Retina (tissue), 1 donor: Measurements from ENCODE around the gene C4B.
"Not testable (repeated sequence)": the region's sequence is repeated elsewhere in the genome, so short reads cannot be mapped to it uniquely, and the experiment has no call there.

Experiments used
- DNase-seq: peaks from one replicate; pipeline ENCODE4 v3.0.0-alpha.2; 2016

The C4B gene

DNA sequence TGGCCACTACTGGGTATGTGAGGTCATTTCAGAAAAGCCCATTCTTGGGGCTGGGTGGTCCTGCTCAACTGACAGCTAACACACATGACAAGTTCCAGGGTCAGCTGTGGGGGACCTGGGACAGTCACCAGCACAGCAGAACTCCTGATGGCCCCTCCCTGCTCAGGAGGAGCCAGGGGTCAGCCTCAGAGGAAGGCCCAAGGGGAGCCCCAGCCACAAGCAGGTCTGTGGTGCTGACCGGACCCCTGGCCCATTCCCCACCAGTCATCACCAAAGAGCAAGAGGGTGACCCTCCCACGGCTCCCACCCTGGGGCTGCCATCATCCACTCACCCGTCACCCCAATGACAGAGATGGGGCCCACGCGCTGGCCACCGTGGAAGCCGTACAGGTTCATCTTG lies 41.7 kb downstream of the C4B start:
- DNase-seq, result no peak

DNA sequence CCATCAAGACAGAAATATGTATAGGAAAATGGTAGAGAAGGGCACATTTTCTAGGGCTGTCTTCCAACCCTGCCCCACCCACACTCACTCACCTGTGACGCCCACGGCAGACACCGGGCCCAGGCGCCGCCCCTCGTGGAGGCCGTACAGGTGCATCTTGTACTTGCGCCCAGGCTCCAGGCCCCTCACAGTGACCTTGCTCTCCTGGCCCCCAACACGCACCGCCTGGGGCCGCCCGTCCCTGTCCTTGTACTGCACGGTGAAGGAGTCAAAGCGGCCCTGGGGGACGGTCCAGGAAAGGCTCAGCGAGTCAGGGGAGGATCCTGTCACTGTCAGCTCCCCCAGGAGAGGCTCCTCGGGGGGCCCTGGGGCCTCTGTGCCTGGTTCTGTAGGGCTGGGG lies 43.4 kb downstream of the C4B start:
- DNase-seq, result no peak

GRCh38 chr6:32058511-32058963 lies 43.9 kb downstream of the C4B start:
- DNase-seq, result no peak

DNA sequence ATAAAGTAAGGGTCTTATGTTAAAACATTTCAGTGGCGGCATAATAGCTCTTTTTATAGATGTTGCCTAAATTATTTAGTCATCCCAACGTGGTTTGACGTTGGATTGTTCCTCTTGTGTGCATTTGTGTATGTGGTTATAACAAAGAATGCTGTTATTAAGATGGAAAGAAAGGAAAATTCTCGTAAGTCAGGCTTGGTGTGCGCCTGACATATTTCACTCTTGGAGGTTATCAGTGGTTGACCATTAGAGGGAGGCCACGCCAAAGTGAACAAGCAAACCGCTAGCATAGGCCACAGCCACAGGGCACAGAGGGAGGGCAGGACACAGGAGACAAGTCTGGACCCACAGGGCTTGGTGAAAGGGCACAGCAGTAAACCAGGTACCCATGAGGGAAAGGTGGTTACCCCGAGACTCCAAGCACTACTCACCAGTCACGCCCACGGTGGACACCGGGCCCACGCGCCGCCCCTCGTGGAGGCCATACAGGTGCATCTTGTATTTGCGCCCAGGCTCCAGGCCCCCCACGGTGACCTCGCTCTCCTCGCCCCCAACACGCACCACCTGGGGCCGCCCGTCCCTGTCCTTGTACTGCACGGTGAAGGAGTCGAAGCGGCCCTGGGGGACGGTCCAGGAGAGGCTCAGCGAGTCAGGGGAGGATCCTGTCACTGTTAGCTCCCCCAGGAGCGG lies 46.5 kb downstream of the C4B start:
- no peak for DNase-seq

DNA sequence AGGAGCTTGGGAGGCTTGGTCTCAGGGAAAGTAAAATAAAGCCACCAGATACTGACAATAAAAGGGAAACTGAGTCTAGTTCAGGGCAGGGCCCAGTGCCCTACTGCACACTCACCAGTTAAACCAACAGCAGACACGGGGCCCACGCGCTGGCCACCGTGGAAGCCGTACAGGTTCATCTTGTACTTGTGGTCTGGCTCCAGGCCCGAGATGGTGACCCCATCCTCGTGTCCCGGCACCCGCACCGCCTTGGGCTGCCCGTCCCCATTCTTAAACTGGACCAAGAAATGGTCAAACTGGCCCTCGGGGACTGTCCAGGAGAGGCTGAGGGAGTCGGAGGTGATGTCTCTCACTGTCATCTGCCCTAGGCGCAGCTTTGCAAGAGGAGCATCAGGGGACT lies 50.1 kb downstream of the C4B start:
- DNase-seq, result no peak

DNA sequence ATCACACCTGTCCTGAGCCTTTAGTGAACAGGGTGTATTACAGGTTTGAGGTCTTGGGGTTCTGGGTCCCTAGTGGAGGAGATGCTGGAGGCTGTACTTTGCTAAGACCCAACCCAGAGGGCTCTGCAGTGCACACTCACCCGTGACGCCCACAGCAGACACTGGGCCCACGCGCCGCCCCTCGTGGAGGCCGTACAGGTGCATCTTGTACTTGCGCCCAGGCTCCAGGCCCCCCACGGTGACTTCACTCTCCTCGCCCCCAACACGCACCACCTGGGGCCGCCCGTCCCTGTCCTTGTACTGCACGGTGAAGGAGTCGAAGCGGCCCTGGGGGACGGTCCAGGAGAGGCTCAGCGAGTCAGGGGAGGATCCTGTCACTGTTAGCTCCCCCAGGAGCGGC lies 52.9 kb downstream of the C4B start:
- DNase-seq, result not testable (repeated sequence)

DNA sequence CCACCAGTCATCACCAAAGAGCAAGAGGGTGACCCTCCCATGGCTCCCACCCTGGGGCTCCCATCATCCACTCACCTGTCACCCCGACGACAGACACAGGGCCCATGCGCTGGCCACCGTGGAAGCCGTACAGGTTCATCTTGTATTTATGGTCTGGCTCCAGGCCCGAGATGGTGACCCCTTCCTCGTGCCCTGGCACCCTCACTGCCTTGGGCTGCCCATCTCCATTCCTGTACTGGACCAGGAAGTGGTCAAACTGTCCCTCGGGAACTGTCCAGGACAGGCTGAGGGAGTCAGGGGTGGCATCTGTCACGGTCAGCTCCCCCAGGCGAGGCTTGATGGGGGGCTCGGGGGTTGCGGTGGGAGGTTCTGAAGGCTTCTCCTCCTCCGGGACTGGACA lies 53.7 kb downstream of the C4B start:
- DNase-seq, result not testable (repeated sequence)

DNA sequence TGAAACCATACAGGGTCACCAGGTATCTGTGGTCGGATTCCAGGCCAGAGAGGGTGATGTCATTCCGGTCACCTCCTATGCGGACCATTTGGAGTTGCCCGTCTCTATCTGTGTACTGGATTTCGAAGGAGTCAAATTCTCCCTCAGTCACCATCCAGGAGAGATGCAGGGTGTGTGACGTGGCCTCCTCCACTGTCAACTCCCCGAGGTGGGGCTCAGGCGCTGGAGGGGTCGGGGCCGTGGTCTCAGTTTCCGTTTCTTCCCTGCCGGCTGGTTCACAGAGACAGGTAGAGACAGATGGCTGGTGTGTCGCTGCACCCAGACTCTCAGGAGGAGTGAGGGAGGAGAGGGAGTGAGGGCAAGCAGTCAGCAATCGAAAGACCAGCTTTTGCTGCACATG lies 54.3 kb downstream of the C4B start:
- no peak for DNase-seq

GRCh38 chr6:32069460-32069859 lies 54.9 kb downstream of the C4B start:
- DNase-seq, result no peak

DNA sequence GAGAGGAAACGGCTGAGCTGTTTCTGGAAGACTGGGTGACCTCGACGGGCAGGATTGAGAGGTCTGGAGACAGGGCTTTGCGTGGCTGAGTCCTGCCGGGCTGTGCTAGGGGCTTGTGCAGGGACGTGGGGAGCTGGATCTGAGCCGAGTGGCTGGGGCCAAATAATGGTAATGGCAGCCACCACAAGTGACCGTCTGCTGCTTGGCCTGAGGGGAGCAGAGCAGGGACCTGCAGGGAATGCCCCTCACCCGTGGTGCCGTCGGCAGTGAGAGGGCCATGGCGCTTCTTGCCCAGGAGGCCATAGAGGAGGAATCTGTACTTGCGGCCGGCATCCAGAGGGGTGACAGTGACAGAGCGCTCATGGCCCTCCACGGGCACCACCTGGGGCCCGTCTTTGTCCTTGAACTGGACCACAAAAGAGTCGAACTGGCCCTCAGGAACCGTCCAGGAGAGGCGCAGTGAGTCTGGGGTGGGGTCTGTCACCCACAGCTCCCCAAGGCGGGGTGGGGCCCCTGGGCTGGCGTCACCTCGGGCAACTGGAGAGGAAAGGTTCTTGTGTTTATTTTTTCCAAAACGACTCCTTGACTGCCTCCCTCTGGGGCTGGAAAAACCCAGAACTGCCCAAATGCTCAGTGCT lies 55.4 kb downstream of the C4B start:
- no peak for DNase-seq

GRCh38 chr6:32070814-32071543 lies 56.4 kb downstream of the C4B start:
- no peak for DNase-seq

DNA sequence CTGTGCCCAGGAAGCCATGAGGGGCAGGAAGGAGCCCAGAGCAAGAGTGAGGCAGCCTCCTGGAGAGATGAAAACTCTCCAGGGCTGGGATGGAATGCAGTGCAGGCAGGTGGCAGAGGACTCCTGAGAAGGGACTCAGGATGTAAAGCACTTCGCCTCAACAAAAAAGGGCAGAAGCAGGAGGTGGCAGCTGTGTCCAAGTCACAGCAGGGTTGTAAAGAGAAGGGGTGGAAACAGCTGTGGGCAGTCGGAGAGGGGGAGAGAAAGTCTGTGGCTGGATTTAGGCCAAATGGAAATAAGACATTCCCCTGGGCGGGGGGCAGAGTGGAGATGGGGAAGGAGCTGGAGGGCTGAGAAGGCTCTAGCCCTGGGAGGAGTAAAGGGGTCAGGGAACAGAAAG lies 58.5 kb downstream of the C4B start:
- peak; percentile 23 for DNase-seq

DNA sequence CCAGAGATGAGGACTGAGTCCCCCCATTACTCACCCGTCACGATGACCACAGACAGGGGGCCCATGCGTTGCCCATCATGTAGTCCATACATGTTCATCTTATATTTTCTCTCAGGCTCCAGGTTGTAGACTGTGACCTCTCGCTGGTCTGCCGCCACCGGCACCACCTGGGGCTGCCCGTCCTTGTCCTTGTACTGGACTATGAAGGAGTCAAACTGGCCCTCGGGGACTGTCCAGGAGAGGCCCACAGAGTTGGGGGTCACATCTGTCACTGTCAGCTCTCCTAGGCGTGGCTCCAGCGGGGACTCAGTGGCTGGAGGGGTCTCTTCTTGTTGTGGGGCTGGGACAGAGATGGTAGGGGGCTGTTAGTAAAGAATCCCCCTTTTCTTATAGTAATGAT lies 59.0 kb downstream of the C4B start:
- no peak for DNase-seq

DNA sequence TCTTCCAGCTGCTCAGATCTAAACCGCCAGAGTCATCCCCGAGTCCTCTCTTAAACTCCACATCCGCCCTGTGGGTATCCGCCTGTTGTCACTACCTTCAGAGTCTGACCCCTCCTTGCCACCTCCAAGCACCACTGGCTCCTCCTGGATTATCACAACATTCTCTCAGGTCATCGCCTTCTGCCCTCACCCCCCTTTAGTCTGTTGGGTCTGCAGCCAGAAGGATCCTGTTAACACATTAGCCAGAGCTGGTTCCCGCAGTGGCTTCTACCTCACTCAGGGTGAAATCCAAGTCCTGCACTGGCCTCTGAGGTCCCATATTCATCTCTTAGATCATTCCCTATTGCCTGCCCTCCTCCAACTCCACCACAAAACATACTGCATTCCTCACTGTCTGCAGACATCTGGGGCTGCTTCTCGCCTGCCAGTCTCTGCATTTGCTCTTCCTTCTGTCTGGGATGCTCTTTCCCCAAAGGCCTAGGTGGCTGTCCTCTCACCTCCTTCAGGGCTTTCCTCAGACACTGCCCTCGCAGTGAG lies 60.5 kb downstream of the C4B start:
- no peak for DNase-seq

DNA sequence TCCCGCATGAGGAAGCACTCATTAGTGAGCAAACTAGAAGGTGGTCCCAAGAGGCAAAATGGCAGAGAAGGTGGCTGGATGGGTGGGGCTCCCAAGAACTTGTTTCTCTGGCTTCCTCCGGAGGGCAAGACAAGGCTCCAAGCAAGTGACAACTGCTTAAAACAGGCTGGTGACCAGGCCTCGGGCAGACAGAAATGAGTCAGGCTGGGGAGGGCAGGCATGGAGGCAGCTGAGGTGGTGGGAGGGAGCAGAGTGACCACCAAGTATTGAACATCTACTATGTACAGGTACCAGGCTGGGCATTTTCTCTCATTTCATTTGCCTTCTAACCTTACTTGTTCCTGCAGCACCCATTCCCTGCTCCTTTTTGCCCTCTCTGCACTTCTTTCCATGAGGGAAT lies 61.2 kb downstream of the C4B start:
- no peak for DNase-seq

DNA sequence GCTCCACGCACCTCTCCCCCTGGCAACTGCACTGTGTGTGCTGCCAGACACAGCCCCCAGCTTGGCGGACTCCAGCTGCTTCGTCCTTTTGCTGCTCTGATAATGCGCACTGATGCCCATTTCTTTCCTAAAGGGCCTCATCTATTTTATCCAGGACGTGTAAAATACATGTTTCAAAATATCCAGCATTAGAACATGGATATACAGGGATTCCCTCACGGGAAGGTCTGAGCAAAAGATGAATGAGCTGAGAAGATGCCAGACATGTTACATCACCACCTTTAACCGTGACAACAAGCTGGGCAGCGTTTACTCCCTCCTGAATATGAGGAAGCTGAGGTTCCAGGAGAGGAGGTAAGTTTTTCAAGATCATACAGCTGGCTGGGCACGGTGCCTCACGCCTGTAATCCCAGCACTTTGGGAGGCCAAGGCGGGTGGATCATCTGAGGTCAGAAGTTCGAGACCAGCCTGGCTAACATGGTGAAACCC lies 61.8 kb downstream of the C4B start:
- DNase-seq, result no peak

DNA sequence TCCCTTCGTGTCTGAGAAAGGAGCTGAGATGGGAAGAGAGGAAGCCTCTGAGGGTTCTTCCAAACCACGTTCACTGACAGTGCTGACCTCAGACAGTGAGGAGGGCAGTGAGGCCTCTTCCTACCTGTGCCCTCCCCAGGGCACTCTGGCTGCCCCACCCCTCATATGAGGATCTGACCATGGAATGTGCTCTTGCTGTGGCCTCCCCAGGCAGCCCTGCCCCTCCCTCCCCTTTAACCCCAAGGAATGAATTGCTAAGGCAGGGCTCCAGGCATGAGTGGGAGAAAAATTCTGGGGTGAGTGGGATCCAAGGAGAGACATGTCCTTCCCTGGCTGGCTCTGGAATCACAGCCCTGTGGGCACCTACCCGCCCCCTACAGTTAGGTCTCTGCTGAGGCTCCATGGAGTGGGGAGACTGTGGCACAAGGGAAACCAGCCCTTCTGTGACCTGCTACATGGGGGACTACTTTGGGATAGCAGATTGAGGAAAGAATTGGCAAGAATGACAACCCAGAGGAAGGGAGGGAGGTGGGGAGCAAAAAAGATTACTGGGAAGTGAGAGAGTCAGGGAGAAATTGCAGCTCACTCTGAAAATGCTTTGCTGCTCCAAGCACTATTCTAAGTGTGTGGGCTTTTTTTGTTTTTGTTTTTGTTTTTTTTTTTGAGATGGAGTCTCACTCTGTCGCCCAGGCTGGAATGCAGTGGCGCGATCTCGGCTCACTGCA lies 65.1 kb downstream of the C4B start:
- no peak for DNase-seq

- no peak for DNase-seq
Measured at GRCh38 chr6:32081168-32081990, 66.8 kb downstream of the C4B start.

DNA sequence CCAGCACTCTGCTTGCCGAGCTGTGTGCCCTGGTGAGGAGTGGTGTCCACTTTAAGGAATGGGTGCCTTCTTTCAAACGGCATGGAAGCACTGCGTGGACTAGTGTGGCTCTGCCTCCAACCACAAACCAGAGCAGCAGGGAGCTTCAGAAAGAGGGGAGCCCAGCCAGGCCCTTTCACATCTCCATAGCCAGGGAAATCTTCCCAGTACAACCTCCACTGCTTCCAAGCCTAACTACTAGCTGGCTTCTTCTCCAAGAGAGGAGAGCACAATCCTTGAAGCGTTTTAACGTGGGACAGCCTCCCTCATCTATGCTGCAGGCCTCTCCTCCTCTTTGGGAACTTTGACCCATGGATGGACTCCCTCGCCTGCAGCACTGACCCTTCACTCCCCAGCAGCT lies 67.9 kb downstream of the C4B start:
- no peak for DNase-seq

GRCh38 chr6:32082935-32083334 lies 68.3 kb downstream of the C4B start:
- no peak for DNase-seq

- DNase-seq, result no peak
Measured at GRCh38 chr6:32083812-32084768, 69.5 kb downstream of the C4B start.
